IPS-18a (cell line): ENCODE data around the gene DAB2IP.
A peak's percentile ranks its signal among the peaks of the same experiment; 100 is the strongest.

Source experiments
- H3K27ac ChIP-seq: one replicate; pipeline ENCODE4 v1.5.1; 2013; ENCODE audit warnings: low read length
- H3K27me3 ChIP-seq: one replicate; pipeline ENCODE4 v1.6.1; 2013; ENCODE audit warnings: mild to moderate bottlenecking, low read length; ENCODE audit not compliant: control insufficient read depth, insufficient read depth
- H3K36me3 ChIP-seq: one replicate; pipeline ENCODE4 v1.6.1; 2013; ENCODE audit warnings: low read depth, low read length; ENCODE audit not compliant: control insufficient read depth
- H3K4me1 ChIP-seq: one replicate; pipeline ENCODE4 v1.6.1; 2013; ENCODE audit warnings: low read depth, low read length; ENCODE audit not compliant: control insufficient read depth
- H3K4me3 ChIP-seq: one replicate; pipeline ENCODE4 v1.5.1; 2013; ENCODE audit warnings: low read length
- H3K9ac ChIP-seq: one replicate; pipeline ENCODE4 v1.6.1; 2013; ENCODE audit warnings: mild to moderate bottlenecking, low read length, moderate library complexity
- H3K9me3 ChIP-seq: one replicate; pipeline ENCODE4 v1.6.1; 2013; ENCODE audit warnings: low read depth, low read length; ENCODE audit not compliant: control insufficient read depth

Gene DAB2IP

GRCh38 chr9:121690766-121691165 is 39.3 kb downstream of the DAB2IP start:
- no peaks in the 10 kb centered on the region for H3K9me3 ChIP-seq
- no peaks in the 10 kb centered on the region for H3K36me3 ChIP-seq
- no peaks in the 10 kb centered on the region for H3K4me1 ChIP-seq
- no peak overlapping the region for H3K9ac ChIP-seq
- no peak overlapping the region for H3K4me3 ChIP-seq
- H3K27me3 ChIP-seq: no peaks in the 10 kb centered on the region
- no peak overlapping the region for H3K27ac ChIP-seq

GRCh38 chr9:121691890-121692289 is 40.5 kb downstream of the DAB2IP start:
- Histone ChIP-seq H3K36me3 (no peaks in the 10 kb centered on the region), H3K4me1 (no peaks in the 10 kb centered on the region), H3K4me3 (no peak overlapping the region), H3K27ac (no peak overlapping the region), H3K27me3 (no peaks in the 10 kb centered on the region), H3K9ac (no peak overlapping the region), H3K9me3 (no peaks in the 10 kb centered on the region)

DNA sequence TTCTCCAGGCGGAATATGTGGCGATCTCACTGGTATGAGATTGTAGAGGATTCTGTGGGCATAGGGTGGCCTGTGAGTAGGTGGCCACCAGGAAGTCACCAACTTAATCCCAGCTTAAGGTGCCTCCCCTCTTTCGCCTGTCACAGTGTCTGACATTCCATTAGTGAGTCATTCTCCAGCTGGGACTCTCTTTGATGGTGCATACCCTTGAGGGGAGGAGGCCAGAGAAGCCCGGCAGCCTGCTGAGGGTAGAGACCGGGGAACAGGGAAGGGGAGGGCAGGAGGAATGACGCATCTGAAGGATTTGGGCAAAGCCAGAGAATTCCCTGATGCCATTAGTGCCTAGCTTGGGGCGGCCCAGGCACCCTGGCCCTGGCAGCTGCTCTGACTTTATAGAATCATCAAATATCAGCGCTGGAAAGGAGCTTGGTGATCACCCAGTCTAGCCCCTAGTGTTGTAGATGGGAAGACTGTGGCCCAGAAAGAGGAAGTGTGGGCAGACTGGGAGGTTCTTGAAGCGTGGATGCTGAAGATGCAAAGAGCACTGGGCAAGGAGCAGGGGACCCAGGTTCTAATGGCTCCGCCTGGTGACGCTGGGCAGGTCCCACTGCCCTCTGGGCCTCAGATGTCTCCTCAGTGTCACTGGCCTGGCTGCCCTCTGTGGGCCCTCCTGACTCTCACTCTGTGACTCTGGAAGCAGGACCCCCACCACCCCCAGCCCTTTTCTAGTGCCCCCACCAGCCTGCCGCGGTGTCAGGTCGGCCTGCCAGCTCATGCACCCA is 41.4 kb downstream of the DAB2IP start:
- no peak overlapping the region for H3K9ac ChIP-seq
- no peaks in the 10 kb centered on the region for H3K9me3 ChIP-seq

DNA sequence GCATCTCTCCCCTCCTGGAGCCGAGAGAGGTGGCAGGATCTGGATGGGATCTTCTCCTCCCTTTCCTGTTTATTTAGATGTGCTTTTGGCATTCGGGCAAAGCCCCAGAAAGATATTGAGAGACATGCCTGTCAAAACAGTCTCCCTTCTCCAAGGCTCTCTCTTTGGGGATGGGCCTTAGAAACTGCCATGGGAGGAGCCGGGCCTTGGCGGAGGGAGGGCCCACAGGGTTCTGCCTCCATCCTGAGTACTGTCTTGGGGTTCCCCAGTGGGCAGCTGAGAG is 41.9 kb downstream of the DAB2IP start:
- Histone ChIP-seq H3K27me3 (peaks cover 6% of the 10 kb centered on the region), H3K27ac (no peak overlapping the region), H3K36me3 (no peaks in the 10 kb centered on the region), H3K9me3 (no peaks in the 10 kb centered on the region), H3K4me3 (no peak overlapping the region), H3K9ac (no peak overlapping the region), H3K4me1 (peaks cover 2% of the 10 kb centered on the region)

More for the DNA sequence above, 41.4 kb downstream of the DAB2IP start:
- H3K27ac ChIP-seq: no peak overlapping the region
- no peak overlapping the region for H3K4me3 ChIP-seq
- no peaks in the 10 kb centered on the region for H3K4me1 ChIP-seq
- peaks cover under 1% of the 10 kb centered on the region for H3K27me3 ChIP-seq
- H3K36me3 ChIP-seq: no peaks in the 10 kb centered on the region

DNA sequence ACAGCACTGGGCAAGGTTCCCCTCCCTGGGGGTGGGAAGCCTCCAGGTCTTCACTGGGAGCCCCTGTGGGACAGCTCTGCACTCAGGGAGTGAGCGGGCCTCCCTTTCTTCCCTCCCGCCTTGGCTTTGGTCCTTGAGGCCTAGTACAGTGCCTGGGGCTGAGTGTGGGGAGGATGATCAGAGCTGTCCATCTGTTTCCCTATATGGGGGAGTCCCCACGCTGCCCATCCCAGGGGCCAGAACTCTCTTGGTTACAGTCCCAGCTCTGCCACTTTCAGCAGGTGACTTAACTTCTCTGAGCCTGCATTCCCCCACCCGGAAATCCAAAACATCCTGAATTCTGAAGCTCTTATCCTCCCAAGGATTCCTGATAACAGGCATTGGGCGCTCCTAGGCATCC is 42.6 kb downstream of the DAB2IP start:
- H3K27me3 ChIP-seq: peaks cover 8% of the 10 kb centered on the region
- H3K36me3 ChIP-seq: no peaks in the 10 kb centered on the region
- H3K4me3 ChIP-seq: no peak overlapping the region
- no peaks in the 10 kb centered on the region for H3K9me3 ChIP-seq
- no peak overlapping the region for H3K27ac ChIP-seq
- H3K4me1 ChIP-seq: peaks cover 3% of the 10 kb centered on the region
- H3K9ac ChIP-seq: no peak overlapping the region

GRCh38 chr9:121694600-121694999 is 43.2 kb downstream of the DAB2IP start:
- H3K27me3 ChIP-seq: peaks cover 8% of the 10 kb centered on the region
- H3K4me3 ChIP-seq: no peak overlapping the region
- H3K9ac ChIP-seq: no peak overlapping the region
- H3K4me1 ChIP-seq: peaks cover 3% of the 10 kb centered on the region
- H3K27ac ChIP-seq: no peak overlapping the region
- H3K9me3 ChIP-seq: no peaks in the 10 kb centered on the region
- no peaks in the 10 kb centered on the region for H3K36me3 ChIP-seq

GRCh38 chr9:121696930-121697329 is 45.5 kb downstream of the DAB2IP start:
- H3K27ac ChIP-seq: no peak overlapping the region
- H3K9me3 ChIP-seq: no peaks in the 10 kb centered on the region
- H3K36me3 ChIP-seq: no peaks in the 10 kb centered on the region

DNA sequence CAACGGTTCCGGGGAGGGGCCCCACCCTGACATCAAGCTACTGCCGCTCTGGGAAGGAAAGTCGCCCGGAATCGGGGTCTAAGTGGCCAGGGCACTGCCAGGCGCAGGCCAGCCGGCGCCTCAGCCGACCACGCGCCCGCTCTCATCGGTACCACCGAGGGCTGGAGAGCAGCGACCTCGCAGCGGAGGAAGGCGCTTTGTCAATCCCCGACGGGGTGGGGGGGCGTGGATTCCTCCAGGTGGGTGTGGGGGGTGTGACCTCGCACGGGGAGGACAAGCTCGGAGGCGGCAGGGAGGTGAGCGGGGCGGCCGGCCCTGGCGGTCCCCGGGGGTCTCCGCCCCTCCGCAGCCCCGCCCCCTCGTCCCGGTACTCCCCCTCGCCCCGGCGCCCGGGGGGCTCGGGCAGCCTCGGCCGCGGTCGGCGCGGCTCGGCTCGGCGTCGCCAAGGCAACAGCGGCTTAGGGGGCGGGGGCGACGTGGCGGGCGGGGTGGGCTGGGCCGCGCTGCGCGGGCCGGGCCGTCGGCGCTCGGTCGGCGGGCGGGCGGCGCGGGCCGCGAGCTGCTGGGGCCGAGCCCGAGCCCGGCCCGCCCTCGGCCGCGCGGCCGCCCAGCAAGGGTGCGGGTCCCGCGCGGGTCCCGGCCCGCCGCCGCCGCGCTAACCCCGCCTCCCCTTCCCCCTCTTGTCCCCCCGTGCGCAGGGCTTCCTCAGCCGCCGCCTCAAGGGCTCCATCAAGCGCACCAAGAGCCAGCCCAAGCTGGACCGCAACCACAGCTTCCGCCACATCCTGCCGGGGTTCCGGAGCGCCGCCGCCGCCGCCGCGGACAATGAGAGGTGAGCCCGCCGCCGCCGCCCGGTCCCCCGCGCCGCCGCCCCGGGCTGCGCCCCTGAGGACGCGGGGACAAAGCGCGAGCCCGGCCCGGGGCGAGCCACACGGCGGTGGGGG is 47.5 kb downstream of the DAB2IP start:
- Histone ChIP-seq H3K9me3 (no peaks in the 10 kb centered on the region), H3K27ac (no peak overlapping the region), H3K9ac (peak overlapping the region; percentile 50), H3K4me1 (peaks cover 3% of the 10 kb centered on the region), H3K27me3 (peaks cover 12% of the 10 kb centered on the region), H3K4me3 (peak overlapping the region; percentile 64), H3K36me3 (no peaks in the 10 kb centered on the region)

More at GRCh38 chr9:121696930-121697329, 45.5 kb downstream of the DAB2IP start:
- H3K9ac ChIP-seq: no peak overlapping the region
- peaks cover 12% of the 10 kb centered on the region for H3K27me3 ChIP-seq
- peaks cover 3% of the 10 kb centered on the region for H3K4me1 ChIP-seq
- H3K4me3 ChIP-seq: no peak overlapping the region

GRCh38 chr9:121699571-121700164 is 48.2 kb downstream of the DAB2IP start:
- H3K36me3 ChIP-seq: no peaks in the 10 kb centered on the region
- H3K27me3 ChIP-seq: peaks cover 12% of the 10 kb centered on the region
- peak overlapping the region; percentile 50 for H3K9ac ChIP-seq
- H3K4me1 ChIP-seq: peaks cover 3% of the 10 kb centered on the region
- no peak overlapping the region for H3K27ac ChIP-seq
- H3K4me3 ChIP-seq: peak overlapping the region; percentile 64
- H3K9me3 ChIP-seq: no peaks in the 10 kb centered on the region

GRCh38 chr9:121700165-121700831 is 48.9 kb downstream of the DAB2IP start:
- H3K9me3 ChIP-seq: no peaks in the 10 kb centered on the region
- no peaks in the 10 kb centered on the region for H3K36me3 ChIP-seq
- peak overlapping the region; percentile 50 for H3K9ac ChIP-seq
- peak overlapping the region; percentile 64 for H3K4me3 ChIP-seq
- no peak overlapping the region for H3K27ac ChIP-seq
- peaks cover 3% of the 10 kb centered on the region for H3K4me1 ChIP-seq
- H3K27me3 ChIP-seq: peaks cover 12% of the 10 kb centered on the region

DNA sequence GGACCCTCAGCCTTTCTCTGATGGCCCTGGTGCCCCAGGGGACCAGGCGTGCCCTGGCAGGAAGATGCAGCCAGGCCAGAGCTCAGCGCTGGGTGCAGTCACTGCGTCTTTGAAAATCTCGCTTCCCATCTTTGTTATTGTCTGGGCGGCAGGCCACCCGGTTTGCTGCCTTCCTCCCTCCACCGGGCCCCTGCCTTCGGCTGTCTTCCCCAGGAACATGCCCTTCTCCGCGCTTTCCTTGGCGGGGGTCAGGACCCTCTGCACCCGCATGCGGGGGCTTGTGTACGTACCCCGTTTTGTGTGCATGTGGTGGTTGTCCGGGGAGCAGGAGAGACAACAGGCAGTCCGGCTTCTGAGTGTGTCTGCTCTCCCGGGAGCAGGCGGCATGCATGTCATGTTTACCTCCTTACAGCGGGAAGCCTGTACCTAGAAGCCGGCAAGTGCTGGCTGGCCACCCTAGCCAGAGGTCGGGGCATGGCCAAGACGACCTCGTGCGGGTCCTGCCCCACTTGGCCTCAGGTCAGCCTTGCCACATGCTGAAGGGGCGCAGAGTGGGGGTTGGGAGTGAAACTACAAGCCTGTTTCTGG is 49.5 kb downstream of the DAB2IP start:
- H3K27me3 ChIP-seq: peaks cover 12% of the 10 kb centered on the region
- H3K36me3 ChIP-seq: no peaks in the 10 kb centered on the region
- no peaks in the 10 kb centered on the region for H3K9me3 ChIP-seq
- no peak overlapping the region for H3K9ac ChIP-seq
- no peak overlapping the region for H3K27ac ChIP-seq
- H3K4me3 ChIP-seq: no peak overlapping the region
- H3K4me1 ChIP-seq: peaks cover 3% of the 10 kb centered on the region
